NCI-H2196 (cell line): ENCODE results near the gene TMPRSS4.

Source experiments
- DNase-seq: peaks from one replicate; lab custom pipeline; 2025; ENCODE audit not compliant: unreplicated experiment; lab: John Stamatoyannopoulos, UW

Gene TMPRSS4

DNA sequence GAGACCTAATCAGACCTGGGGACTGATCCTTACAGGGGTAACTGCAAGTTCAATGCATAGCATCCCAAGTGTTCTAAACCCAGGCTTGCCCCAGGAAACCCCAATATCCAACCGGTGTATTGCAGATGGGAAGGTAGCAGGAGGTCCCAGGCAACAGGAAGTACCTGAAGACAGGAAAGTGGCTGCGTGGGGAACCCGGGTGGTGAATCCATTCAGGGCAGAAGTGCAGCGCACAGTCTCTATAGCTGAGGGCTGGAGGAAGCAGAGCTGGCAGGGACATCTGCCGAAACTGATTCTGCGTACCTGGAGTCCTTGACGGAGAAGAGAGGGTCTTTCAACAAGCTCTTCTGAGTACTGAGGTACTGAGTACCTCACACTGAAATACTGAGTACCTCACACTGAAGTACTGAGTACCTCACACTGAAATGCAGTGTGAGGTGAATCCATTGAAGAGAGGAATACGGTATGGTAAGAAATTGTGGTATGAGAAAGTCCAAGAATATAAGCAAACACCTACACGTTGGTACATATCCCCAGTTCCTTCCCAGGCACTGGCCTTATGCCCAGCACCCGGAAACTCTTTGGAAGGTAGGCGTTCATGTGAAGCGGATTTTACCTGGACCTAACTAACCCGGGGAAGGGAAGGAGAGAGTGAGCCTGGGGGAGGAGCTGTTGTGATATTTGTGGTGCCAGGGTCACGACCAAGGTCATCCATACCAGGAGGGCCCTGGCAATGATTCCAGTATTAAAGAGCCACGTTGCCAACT is 55.7 kb downstream of the TMPRSS4 start:
- no peak for DNase-seq

DNA sequence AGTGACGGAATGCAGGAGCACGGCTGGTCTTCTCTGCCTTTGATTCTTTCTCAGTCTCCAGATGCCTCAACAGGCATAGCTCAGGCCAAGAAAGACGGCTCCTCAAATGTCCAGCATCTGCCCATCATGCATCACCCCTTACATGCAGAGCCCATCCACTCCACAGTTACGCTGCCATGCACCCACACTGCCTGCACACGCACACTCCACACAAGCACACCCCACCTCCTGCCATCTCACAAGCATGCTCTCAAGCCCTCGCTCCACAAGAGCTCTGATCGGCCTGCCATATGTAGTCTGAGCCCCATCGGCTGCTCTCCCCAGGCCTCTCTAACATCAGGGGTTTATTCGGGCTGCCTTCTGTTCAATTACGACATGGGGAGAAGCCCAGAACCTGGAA is 56.9 kb downstream of the TMPRSS4 start:
- no peak for DNase-seq

DNA sequence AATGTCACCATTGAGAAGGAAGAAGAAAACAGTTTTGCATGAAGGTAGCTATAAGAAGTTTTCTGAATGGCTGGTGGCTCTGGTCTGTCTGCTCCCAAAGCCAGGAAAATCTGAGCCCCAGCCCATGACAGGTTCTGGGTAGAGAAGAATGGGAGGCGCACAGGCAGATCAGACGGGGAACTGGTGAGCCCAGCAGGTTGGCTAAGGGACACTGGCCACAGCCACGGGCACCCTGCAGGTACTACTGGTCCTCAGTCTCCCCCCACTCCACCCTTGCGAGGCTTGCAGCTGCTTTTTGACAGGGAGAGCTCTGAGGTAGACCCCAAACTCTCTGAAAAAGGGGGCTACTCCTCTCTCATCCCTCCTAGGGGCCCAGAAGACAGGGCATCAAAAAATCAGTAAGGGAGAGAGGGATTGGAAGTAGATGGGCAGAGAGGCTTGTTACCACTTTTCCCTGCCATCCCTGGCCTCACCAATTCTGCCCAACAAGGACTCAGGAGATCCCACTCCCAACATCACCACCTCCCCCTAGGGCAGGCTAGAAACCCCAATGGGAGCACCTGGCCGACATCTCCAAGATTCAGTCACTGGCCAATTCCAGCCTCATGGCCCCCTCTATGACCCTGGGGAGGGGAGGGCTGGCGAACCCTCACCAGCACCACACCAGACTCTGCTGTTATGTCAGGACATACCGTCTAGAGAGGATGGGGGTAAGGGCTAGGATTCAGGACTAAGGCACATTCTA is 58.3 kb downstream of the TMPRSS4 start:
- DNase-seq: no peak

DNA sequence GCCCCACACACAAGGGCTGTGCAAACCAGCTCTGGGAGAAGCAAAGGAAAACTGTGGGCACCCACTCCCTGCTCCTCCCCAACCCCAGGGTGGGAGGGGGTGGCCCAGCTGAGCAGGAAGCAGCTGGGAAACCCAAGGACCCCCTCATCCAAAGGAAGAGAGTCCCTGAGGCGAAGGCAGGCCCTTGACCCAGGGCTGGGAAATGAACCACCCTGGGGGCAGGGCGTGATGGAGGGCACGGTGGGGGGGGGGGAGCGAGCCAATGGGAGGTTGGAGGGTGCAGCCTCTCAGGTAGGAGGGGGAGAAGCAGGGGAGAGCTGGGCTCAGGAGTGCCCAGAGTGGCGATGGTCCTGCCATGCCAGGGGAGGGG is 58.9 kb downstream of the TMPRSS4 start:
- no peak for DNase-seq

DNA sequence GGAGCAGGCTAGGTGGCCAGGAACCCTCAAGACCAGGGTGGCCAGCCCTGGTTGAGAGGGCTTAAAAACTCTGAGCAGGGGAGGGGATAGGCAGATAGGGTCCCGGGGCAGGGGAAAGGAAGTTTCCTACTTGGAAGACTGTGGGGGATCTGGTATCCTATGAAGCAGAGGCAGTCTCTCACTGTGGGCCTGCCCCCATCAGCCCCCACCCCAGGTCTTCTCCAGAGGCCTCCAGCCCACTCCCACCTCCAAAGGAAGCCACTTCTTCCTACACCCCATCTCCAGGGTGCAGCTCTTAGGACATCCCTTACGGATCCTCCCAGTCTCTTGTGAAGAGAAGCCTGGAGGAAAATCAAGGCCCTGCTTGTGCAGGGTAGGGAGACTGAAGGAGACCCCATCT is 59.5 kb downstream of the TMPRSS4 start:
- DNase-seq: no peak

DNA sequence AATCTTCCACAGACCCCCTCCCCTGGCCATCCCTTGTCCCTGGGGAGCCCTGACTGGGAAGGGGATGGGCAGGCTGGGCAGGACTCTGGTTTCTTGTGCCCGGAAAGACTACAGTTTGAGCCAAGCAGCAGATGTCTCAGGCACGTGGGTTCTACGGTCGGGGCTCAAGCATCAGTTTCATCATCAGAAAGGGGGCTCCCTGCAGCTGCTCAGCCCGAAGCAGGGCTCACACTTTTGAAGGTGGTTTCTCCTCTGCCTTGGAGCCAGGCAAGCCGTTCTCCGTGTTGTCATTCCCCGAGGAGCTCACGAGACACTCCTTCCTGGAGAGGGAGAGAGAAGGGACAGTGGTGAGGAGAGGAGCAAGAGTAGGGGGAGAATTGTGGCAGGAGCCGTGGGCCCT is 59.9 kb downstream of the TMPRSS4 start:
- no peak for DNase-seq

DNA sequence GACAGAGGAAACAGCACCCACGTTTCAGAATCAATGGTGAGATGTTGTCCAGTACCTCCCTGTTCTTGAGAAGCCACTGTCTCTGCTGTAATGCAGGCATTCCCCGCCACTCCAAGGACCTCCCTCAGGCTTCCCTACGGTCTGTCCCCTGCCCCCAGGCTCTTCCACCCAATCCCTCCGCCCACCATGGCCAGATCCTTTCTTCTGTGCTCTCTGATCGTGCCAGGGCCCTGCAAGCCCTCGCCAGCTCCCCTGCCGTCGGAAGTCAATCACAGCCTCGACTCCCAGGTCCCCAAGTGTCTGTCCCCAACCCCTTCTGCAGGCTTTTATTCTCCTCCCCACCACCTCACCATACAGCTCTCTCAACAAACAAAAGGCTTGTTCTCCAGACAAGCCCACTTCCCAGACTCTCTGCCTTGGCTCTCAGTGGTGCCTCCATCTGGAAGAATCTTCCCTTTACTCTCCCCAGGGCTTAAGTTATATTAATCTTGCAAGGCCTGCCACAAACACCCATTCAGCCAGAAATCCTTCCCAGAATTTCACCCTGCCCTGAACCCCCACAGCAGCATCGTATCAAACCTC is 62.1 kb downstream of the TMPRSS4 start:
- DNase-seq: no peak

DNA sequence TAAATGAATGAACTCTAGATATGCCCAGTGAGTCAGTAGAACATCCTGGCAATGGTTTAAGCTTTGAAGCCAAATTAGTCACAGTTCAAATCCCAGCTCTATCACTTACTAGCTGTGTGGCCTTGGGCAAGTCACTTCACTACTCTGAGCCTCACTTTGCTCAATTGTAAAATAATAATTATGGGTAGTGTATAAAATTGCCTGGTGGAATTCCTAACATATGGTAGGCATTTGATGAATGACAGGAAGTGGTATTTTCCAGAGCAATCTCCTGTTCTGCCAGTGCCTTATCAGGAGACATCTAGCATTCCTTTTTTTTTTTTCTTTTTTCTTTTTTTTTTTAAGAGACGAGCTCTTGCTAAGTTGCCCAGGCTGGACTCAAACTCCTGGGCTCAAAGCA is 62.7 kb downstream of the TMPRSS4 start:
- DNase-seq: no peak

DNA sequence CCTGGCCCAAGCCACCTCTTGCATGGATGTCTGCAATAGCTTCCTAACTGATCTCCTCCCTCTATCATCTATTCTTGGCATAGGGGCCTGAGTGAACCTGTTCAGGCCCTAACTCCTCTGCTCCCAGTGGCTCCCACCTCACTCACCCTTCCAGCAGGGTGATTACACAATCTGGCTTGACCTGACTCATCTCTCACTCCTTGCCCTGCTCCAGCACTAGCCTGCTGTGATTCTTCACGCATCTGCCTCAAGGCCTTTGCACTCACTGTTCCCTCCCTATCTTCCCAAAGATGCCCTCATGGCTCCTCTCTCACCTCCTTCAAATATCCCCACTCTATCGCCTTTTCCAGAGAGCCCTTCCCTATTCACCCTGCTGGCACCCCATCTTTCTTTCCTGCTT is 65.2 kb downstream of the TMPRSS4 start:
- DNase-seq: no peak

DNA sequence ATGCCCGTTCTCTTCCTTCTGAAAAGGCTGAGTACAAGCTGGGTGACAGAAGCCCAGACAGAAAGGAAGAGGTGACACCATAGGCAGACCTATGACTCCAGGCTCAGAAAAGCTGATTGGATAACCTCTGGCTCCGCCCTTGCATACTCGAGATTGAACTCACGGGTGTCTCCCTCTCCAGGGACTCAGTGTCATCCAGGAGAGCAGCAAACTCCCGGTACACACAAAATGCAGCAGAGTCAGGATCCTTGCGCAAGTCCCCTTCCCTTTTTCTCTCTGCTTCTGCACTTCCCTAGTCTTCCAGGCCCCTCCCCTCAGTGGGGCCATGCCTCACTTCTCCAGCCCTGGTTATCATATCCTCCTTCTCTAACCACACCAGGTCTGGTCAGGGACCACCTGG is 65.9 kb downstream of the TMPRSS4 start:
- DNase-seq: no peak

DNA sequence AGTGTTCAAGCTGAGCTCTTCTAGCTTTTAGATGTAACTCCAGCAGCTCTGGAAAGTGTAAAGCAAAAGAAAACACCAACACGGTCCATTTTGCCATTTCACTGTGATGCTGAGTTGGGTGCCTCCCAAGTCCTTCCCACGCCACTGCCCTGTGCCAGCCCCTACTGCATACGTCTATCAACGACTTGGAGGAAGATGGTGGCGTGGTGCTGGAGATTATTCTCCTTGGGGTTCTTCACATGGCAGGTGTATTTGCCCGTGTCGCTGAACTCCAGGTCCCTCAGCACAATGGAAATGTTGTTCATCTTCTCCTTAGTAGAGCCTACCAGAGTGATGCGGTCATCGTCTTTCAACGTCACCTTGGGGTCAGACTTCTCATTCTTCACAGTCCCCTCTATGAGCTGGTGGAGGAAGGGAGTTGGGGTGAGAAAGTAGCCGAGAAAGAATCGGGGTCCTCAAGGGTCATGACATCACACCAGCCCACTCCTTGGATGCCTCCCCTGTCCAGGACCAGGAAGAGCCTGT is 66.8 kb downstream of the TMPRSS4 start:
- no peak for DNase-seq

DNA sequence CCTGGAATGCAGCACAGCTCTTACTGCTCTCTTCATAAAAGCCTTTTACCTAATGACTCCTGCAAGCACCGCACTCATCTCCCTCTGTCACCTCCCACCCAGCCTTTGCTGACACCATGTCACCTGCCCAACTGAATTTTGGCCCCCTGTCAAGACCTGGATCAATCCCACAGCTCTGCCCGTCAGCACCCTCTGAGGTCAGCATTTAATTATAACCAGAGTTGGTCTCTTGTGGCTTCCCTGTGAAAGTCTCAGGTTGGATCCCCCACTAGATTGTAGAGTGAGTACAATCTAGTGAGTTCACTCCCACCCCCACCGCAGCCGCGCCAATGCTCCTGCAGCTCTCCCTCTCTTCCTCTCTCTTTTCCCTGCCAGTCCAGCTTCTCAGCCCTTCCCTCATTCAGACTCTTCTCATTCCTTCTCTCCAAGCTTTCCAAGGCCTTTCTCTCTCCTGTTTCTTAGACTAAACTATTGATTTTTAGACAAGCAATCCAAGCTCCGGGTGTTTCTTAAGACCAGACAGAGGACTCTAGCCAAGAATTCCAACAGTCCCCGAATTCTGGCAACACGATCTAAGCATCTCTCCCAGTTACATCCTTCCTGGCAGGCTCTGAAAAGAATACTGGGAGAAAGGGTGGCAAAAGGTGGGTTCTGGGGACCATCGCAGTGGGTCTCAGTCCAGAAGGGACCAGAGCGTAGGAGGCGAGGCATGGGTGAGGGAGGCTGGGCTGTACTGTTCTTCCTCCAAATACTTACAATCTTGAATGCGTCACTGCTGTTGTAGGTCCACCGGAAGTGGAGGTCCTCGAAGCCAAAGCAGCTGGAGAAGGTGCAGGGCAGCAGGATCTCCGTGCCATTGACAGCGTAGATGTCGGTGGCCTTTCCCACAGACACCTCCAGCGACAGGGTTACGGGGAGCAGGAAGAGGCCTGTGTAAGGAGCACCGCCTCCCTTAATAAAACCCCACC is 67.7 kb downstream of the TMPRSS4 start:
- no peak for DNase-seq

DNA sequence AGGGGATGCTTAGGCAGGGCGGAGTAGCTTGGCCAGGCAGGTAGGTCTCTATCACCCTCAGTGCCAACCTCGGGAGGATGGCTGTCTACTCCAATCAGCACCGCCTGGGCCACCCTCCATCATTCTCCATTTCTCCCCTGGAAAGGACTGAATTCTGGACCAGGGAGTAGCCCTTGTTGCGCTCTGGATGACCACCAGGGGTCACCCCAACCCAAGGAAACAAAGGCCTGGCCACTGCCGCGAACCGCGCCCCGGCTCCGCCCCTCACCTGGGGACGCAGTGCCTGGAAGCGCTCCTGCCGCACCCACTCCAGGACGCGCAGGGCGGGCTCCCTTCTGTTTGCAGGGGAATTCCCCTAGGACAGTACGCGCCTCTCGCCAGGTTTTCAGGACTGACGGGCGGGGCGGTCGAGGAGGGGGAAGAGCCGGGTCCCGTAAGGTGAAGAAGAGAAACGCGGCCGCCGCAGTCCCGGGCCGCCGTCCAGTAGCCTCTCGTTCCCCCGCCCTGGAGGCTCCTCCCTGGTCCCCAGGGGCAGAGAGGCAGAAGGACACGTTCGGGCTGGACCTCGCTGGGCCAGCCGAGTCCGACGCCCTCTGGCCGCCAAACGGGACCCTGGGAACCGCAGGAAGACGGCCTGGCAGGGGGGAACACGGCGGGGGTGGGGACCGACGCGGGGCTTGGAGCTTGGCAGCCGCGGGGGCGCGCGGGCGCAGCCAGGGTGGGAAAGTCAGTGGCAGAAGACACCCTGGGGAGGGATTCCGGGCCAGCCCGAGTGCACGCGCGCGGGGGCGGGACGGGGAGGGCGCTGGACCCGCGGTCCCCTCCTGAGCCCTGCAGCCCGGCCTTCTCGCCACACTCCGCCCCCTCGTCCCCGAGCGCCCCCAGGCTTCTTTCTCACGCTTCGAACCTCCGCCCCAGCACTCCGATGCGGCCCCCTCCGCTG is 68.7 kb downstream of the TMPRSS4 start:
- peak; percentile 90 for DNase-seq

DNA sequence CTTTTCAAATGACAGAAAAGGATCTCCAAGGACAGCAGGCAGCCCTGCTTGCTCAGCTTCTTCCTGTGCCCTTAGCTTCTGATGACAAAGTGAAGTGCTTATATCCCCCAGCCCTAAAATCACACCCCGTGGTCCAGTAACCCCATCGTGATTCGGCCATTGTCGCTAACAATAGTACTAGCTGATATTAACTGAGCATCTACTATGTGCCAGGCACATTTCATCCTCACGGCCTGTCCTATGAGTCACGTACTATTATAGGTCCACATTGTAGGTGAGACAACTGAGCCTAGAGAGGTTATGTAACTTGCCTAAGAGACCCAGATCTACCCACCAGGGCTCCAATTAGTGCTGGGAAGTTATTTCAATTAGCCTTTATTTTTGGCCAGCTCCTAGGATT is 69.7 kb downstream of the TMPRSS4 start:
- DNase-seq: no peak

DNA sequence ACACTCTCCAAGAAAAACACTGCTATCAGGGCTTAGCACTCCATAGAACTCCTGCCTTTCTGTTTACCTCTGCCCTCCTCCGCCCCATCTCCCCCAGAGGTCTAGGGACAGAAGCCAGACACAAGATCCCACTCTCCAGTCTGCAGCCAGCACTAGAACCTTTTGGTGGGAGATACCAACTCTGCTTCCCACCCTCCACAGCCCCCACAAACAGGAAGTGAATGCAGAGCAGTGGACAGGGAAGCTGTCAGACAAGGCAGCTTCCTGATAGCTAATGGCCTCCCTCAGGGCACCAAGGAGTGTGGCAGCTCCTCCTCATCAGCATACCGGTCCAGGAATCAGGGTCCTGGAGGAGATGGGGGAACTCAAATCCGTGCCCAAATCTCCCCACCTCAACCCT is 70.6 kb downstream of the TMPRSS4 start:
- no peak for DNase-seq

DNA sequence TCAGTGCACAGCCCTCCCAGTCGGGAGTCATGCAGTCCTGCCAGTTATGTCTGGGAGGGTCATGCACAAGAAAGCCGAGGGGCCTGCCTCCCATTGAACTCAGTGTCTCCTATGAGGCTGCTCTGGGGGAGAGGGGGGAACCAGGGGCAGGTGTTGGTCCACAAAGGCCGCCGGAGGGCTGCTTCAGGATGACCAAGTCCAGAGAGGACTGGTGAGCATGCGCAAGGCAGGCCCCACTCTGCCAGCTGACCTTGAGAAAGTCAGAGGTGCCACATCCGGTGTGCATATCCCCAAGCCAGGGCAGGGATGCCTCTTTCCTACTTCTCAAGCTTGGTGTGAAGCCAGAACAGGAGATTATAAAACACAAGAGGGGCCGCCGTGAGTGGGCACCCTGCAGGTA is 71.4 kb downstream of the TMPRSS4 start:
- DNase-seq: no peak

DNA sequence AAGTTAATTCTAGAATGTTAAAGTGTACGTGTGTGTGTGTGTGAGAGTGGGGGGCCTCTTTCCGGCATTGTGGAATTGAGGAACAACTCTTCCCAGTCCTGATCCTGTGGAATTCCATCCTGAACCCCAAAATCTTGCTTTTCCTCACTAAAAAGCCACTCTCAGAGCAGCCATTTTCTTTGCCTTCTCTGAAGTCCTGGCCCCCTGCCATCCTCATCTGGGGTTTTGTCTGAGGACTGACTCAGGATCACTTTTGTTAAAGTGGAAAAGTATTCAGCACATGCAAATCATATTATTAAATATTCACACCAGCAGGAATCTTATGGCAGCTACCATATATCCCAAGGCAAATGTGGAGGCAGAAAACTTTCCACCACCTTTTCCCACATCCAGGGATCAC is 72.0 kb downstream of the TMPRSS4 start:
- DNase-seq: no peak

DNA sequence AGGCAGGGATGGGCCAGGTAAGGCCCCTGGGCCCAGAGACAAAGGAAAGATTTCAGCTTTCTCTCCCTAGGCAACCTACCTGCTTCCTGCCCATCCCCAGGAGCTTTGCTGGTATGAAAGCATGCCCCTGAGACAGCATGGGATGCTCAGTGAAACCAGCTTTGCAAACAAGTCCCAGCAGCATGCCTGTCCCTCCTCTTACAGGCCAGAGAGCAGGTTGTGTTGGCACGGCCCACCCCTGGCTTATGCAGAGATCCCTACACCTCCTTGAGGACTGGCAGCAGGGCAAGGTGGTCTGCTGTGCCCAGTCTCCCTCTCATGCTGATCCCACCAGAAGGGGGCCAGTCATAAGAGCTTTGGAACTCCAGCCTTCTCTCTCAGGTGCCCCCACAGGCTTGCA is 72.6 kb downstream of the TMPRSS4 start:
- DNase-seq: no peak

DNA sequence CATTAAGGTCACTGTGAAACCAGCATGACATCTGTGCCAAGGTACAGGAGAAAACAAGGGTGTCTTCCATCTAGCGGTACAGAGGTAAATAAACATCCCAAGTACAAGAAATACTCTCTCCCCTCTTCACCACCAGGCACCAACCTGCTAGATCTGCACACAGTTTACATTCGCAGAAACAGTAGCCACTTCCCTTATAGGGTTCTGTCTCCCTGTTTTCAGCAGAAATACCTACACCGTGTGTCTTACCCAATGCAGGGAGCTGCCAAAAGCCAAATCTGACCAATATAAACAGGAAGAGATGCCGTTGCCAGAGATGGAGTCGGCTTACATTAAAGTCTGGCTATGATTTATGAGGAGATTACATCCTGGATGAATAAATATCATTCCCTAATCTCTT is 74.6 kb downstream of the TMPRSS4 start:
- DNase-seq: no peak

DNA sequence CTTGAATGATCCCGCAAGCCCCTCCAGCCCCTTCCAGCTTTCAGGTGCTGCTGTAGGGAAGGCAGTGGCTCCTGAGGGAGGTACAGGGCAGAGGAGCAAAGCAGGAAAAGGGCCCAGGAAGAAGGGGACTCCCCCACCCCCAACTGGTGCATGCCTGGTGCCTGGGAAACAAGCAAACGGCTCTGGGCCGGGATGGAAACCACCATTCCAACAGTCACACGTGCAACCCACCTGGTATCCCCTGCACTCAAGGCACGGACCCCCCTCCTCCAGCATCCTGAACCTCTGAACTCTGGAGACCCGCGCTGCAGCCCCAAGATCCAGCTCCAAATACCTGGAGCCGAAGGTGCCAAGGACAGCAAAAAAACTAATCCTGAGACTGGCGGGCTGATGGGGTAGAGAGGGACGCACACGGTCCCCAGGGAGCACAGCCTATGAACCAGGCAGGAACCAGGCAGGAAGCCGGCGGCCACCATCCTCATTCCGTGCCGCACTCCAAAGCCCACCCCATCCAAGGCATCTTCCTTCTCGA is 75.2 kb downstream of the TMPRSS4 start:
- no peak for DNase-seq
